ENCODE measurements around the gene STK38. TPM values are rescaled to one million over a fixed set of nuclear protein-coding genes. Genes with fewer than 3 reads are reported as not detected.

The STK38 gene
- total RNA-seq, 1 donor from 2014 or later: 9.5 TPM

DNA sequence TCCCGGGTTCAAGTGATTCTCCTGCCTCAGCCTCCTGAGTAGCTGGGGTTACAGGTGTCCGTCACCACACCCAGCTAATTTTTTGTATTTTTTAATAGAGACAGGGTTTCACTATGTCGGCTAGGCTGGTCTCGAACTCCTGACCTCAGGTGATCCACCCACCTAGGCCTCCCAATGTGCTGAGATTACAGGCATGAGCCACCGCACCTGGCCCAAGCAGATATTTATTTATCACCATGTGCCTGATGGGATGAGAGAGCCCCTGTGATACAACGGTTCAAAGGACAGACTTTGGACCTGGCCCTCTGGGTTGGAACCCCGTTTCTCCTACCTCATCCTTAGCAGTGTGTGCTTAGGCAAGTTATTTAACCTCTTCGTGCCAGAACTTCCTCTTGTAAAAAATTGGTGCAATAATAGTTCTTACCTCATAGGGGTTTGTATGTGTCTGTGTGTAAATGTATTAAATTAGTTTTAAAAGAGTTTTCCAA is 19.2 kb upstream of the STK38 start:
- no peak for DNase-seq (ENCODE audit: low read depth in 2 of 2)

DNA sequence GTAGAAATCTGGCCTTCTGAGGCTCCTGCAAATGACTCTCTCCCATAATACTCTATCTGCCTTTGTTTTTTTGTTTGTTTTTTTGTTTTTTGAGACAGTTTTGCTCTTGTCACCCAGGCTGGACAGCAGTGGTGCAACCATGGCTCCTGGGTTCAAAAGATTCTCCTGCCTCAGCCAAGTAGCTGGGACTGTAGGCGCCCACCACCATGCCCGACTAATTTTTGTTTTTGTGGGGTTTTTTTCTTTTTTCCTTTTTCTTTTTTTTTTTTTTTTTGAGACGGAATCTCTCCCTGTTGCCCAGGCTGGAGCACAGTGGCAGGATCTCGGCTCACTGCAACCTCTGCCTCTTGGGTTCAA is 16.6 kb upstream of the STK38 start:
- DNase-seq (ENCODE audit: low read depth in 2 of 2): no peak

DNA sequence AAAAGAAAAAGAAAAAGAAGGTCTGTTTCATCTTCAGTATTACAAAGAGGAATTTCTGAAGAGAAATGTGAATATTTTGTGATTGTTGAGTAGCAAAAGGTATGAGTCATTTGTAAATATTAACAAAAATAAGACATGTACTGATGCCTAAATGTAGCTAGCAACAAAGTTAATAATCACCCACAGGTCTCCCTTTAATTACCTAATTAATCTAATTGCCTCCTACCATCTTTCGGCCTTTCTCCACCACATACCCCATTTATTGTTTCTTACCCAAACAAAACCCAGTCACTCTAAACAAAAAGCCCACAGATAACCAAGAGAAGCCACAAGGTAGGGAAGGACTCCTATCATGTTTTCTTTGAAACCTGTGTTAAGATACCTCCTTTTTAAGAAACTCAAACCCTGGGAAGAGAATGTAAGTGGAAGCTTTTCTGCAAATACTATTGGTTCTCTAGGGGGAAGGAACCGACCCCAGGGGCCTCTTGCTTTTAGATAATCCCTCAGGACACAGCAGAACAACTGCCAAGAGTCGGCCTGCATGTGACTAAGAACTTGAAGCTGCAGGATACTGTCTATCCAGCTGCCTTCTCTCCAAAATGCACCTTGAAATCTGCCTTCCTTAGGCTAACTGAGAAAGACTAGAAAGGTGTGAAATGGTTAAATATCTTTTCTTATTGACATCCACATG is 16.1 kb upstream of the STK38 start:
- DNase-seq (ENCODE audit: low read depth in 2 of 2): no peak

GRCh38 chr6:36560822-36561221 is 13.5 kb upstream of the STK38 start:
- DNase-seq (ENCODE audit: low read depth in 2 of 2): no peak

DNA sequence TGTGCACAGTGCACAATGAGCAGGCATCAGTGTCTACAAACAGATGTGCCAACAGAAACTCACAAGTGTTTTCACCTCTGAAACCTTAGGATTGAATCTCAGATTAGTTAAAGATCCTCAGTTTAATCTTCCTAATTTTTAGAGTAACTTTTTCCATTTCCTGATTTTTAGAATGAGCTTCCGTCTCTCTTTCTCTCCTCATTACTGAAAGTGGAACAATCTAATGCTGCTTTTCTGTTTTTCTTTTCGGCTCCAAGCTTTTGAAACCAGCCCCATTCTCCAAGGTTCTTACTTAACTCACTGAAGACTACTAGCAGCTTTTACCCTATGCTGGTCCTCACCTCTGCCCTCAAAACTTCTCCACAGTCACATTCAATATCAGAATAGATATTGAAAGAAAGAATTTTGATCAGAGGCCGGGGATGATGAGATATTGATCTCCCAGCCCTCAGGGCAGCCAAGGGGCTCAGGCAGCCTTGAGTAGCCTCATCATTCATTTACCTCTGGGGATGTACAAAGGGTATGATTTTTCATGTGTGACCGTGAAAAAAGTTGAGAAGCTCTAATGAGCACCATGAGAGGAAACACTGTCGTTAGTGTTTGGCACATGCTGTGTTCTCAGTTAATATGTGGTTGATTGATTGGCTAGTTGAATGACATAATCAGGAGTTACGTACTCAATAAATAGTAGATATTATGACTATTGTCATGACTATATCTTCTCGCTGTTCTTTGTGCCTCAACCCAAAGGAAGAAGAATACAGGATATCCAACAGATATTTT is 11.9 kb upstream of the STK38 start:
- DNase-seq (ENCODE audit: low read depth in 2 of 2): no peak

- no peak for DNase-seq (ENCODE audit: low read depth in 2 of 2)
These were observed 9.0 kb upstream of the STK38 start for GRCh38 chr6:36556281-36556680.

DNA sequence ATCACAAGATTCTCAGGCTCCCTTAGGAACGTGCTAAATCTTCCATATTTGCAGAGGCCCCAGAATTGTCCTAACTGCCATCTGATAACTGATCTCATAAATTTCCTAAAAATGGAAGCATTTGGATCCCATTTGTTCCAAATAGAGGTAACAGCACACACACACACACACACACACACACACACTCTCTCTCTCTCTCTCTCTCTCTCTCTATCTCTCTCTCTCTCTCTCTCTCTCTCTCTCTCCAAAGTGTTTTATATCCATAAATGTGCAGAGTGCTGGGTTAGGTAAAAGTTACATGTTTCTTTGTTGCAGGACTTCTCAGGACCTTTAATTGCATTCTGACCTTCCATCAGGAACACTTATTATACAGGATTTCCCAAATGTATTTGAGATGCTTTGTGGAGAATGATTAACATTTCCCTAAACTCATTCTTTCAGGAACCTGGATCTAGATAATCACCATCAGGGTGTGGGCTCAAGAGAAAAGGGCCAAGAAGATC is 8.5 kb upstream of the STK38 start:
- DNase-seq (ENCODE audit: low read depth in 2 of 2): no peak

DNA sequence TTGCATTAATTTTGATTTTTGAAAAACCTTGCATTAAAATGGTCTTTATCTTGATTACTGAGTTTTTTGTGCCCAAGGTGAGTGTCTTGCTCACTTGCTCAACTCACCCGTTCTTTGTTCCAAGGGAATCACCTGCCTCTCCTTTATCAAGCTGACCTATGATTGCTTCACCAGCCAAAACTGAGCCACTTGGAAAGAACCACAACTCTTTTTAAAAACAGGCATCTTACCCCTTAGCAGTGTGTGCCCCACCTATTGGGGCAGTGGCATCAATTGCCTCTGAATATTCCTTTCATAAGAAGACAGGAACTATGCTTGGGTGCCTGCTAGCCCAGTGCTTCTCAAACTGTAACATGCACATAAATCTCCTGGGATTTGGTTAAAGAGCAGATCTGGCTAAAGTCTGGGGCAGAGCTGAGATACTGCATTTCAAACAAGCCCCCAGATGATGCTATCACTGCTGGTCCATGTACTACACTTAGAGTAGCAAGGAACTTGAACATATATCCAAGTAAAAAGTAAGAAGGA is 3.3 kb upstream of the STK38 start:
- no peak for DNase-seq (ENCODE audit: low read depth in 2 of 2)

- no peak for DNase-seq (ENCODE audit: low read depth in 2 of 2)
These were observed 1.1 kb upstream of the STK38 start for GRCh38 chr6:36548401-36548743.

DNA sequence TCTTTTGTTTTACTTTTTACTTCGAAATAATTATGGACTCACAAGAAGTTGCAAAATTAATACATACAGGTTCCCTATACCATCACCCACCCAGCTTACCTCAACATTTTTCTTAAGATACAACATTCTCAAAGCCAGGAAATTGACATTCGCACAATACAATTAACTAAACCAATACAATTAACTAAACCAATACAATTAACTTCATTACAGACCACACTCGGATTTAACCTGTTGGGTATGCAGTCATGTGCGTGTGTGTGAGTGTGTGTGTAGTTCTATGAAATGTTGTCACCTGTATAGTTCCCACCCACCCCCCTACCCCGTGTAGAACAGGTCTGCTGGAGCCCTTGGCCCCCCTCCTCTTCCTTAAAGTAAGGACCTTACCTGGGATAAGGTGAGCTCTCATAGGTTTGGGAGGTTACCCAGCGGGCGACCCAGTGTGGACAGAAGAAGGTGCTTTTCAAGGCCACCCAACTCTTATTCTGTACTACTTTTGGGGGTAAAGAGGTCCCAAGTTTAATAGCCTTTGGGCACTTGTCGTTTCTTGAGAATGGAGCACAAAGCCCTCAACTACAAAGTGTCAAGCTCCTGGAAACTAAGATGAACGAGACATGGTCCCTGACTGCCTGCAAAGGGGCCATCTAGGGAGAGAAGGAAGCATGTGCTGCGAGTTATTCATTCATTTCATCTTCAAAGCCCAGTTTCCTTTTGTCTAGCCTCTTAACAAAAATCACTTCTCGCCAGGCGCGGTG is 544 bp upstream of the STK38 start:
- peak in 1 of 2 donors; percentile 1 for DNase-seq (ENCODE audit: low read depth in 2 of 2)

DNA sequence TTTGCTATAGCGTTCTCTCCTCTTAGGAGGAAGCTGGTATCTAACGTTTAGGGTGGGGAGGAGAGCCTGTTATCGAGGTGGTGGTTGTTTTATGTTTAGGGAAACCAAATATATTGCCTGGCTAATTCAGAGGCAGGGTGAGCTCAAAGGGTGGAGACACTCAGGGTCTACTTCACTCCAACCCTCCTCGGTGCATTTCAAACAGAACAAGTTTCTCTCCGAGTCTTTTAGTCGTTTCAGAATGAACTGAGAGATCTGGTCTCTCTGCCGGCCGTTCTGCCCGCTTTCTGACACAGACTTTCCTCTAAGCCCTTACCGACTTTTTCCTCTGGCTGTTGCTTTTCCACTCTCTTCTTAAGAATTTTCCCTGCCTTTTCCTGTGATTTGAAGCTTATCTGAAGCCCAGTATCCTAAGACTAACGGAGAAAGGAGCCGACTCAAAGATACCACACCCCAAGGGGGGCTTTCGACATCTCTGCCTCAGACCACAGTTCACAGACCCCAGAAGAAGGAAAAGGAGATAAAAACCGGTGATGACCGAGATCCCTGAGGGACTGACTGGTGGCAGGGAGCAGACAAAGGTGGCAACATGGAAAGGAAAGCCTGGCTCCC is 865 bp downstream of the STK38 start:
- DNase-seq (ENCODE audit: low read depth in 2 of 2): peak; percentile 23 to 46

GRCh38 chr6:36545767-36546307 is 1.4 kb downstream of the STK38 start:
- peak in 1 of 2 donors; percentile 2 for DNase-seq (ENCODE audit: low read depth in 2 of 2)

GRCh38 chr6:36544228-36544627 is 3.1 kb downstream of the STK38 start:
- no peak for DNase-seq (ENCODE audit: low read depth in 2 of 2)

- DNase-seq (ENCODE audit: low read depth in 2 of 2): no peak
These were observed 5.2 kb downstream of the STK38 start for GRCh38 chr6:36542041-36542440.

GRCh38 chr6:36539814-36540568 is 7.3 kb downstream of the STK38 start:
- no peak for DNase-seq (ENCODE audit: low read depth in 2 of 2)

DNA sequence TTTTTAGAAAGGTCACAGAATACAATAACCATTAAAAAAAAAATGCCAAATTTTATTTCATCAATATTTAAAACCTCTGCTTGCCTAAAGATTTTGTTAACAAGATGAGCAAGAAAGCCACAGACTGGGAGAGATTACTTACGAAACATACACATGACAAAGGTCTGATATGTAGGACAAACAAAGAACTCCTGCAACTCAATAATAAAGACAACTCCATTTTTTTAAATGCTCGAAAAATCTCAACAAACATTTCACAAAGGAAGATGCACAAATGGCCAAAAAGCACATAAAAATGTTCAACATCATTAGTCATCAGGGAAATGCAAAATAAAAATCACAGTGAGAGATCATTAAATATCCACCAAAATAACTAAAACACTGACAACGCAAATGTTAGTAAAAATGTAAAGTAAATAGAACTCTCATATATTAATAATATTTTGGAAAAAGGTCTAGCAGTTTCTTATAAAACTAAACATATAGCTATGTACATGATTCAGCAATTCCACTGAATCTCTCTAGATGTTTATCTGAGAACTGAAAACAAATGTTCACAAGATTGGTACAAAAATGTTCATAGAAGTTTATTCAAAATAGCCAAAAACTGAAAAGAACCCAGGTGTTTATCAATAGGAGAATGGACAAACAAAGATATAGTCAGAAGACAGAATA is 10.3 kb downstream of the STK38 start:
- DNase-seq (ENCODE audit: low read depth in 2 of 2): no peak

DNA sequence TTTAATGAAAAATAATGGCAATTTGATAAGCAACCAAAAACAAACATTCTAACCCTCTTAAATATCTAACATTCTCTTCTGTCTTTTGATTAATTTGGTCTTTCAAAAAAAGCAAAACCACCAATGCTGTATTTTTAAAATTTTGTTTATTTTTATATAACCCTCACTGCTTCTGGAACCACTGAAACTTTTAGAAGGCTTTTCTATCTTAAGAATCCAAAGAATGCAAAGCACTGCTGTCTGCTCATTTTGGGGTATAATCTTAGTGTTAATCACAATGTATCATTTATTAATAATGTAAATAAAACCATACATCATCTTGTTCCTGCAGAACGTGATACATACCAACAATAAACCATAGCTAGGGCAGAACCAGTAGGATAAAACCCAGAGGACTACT is 14.0 kb downstream of the STK38 start:
- no peak for DNase-seq (ENCODE audit: low read depth in 2 of 2)

- DNase-seq (ENCODE audit: low read depth in 2 of 2): no peak
These were observed 21.2 kb downstream of the STK38 start for GRCh38 chr6:36526066-36526465.

- no peak for DNase-seq (ENCODE audit: low read depth in 2 of 2)
These were observed 21.9 kb downstream of the STK38 start for GRCh38 chr6:36525346-36525745.

GRCh38 chr6:36524871-36525270 is 22.4 kb downstream of the STK38 start:
- no peak for DNase-seq (ENCODE audit: low read depth in 2 of 2)

Data from lung microvascular endothelial cell (primary cell).